Activated B cell treated with CpG ODN at 0.5 μM for 24 hours (primary cell): Measurements from ENCODE around the gene BHLHE40. TPM values are rescaled to one million over a fixed set of nuclear protein-coding genes. Genes with fewer than 3 reads are reported as not detected.

Experiments
- ATAC-seq: fragments of 200-7000 bp; cut with Tn5 transposase; one replicate; pipeline ENCODE4 v1.10.0; 2021; ENCODE audit warnings: low read depth, mild to moderate bottlenecking, moderate library complexity
- CTCF ChIA-PET: fragments of 350-600 bp; sonication (Branson Sonifier 250); formaldehyde crosslinking; loops from one replicate; lab custom pipeline; 2021; ENCODE audit warnings: antibody characterized with exemption; lab: Charles Lee
- POLR2A ChIA-PET: fragments of 350-600 bp; sonication (Branson Sonifier 250); formaldehyde crosslinking; loops from one replicate; lab custom pipeline; 2021; ENCODE audit warnings: antibody characterized with exemption; lab: Charles Lee
- DNase-seq: peaks from one replicate; pipeline ENCODE4 v3.0.0; 2022
- H3K27ac Mint-ChIP-seq: one replicate; pipeline ENCODE4 v1.8.0; 2020; ENCODE audit warnings: mixed read lengths
- H3K27me3 Mint-ChIP-seq: one replicate; pipeline ENCODE4 v1.8.0; 2021; ENCODE audit warnings: mixed read lengths
- H3K36me3 Mint-ChIP-seq: one replicate; pipeline ENCODE4 v1.8.0; 2021; ENCODE audit warnings: low read depth, mixed read lengths
- H3K4me1 Mint-ChIP-seq: one replicate; pipeline ENCODE4 v1.8.0; 2021; ENCODE audit warnings: mixed read lengths
- H3K4me3 Mint-ChIP-seq: one replicate; pipeline ENCODE4 v1.8.0; 2020; ENCODE audit warnings: mild to moderate bottlenecking, mixed read lengths
- H3K9me3 Mint-ChIP-seq: one replicate; pipeline ENCODE4 v1.8.0; 2020; ENCODE audit warnings: mixed read lengths
- intact Hi-C: fragments of 100-400 bp; cut with micrococcal nuclease; formaldehyde crosslinking; loops from one replicate; pipeline ENCODE4 v1.15.1; 2024
- total RNA-seq: library from RNA; stranded (reverse); gene quantifications from 2 replicates; pipeline ENCODE4 v1.2.3, GENCODE V29; 2022
- TF ChIP-seq, protein P1 (sequence below): fragments of 200-600 bp; IDR thresholded peaks from one replicate; pipeline ENCODE4 v1.8.0; 2022; ENCODE audit warnings: antibody characterized with exemption, mild to moderate bottlenecking

The BHLHE40 gene
- total RNA-seq, 1 donor from 2014 or later: 41.5 TPM

- no peak overlapping the region for H3K27ac Mint-ChIP-seq
- H3K9me3 Mint-ChIP-seq: no peaks in the 10 kb centered on the region
- no peaks in the 10 kb centered on the region for H3K36me3 Mint-ChIP-seq
- no peak for ATAC-seq
- DNase-seq: no peak
- ChIA-PET POLR2A (interaction anchor here (1.8 to 2.5 kb wide), 2 partner anchors 12 to 16 kb away, joined by 7 to 11 read pairs; no protein-coding TSS in a partner anchor), CTCF (no interaction called here)
- H3K27me3 Mint-ChIP-seq: no peaks in the 10 kb centered on the region
- no peak overlapping the region for H3K4me3 Mint-ChIP-seq
- peaks cover 17% of the 10 kb centered on the region for H3K4me1 Mint-ChIP-seq
- intact Hi-C loops: no loop called here
- TF ChIP-seq, protein P1, sequence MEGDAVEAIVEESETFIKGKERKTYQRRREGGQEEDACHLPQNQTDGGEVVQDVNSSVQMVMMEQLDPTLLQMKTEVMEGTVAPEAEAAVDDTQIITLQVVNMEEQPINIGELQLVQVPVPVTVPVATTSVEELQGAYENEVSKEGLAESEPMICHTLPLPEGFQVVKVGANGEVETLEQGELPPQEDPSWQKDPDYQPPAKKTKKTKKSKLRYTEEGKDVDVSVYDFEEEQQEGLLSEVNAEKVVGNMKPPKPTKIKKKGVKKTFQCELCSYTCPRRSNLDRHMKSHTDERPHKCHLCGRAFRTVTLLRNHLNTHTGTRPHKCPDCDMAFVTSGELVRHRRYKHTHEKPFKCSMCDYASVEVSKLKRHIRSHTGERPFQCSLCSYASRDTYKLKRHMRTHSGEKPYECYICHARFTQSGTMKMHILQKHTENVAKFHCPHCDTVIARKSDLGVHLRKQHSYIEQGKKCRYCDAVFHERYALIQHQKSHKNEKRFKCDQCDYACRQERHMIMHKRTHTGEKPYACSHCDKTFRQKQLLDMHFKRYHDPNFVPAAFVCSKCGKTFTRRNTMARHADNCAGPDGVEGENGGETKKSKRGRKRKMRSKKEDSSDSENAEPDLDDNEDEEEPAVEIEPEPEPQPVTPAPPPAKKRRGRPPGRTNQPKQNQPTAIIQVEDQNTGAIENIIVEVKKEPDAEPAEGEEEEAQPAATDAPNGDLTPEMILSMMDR: no peak
These were observed 16.3 kb downstream of the BHLHE40 start for GRCh38 chr3:4995500-4996053.

GRCh38 chr3:4996223-4996765 lies 17.1 kb downstream of the BHLHE40 start:
- ChIA-PET CTCF (no interaction called here), POLR2A (interaction anchor here (0.9 kb wide), 1 partner anchor 18 kb away, joined by 3 read pairs; no protein-coding TSS in a partner anchor)
- H3K27ac Mint-ChIP-seq: no peak overlapping the region

GRCh38 chr3:4996771-4997291 lies 17.6 kb downstream of the BHLHE40 start:
- DNase-seq (no peak), ATAC-seq (no peak)
- Mint-ChIP-seq H3K4me3 (no peak overlapping the region), H3K27ac (no peak overlapping the region), H3K9me3 (no peaks in the 10 kb centered on the region), H3K4me1 (peaks cover 17% of the 10 kb centered on the region), H3K27me3 (no peaks in the 10 kb centered on the region), H3K36me3 (no peaks in the 10 kb centered on the region)
- intact Hi-C loops: no loop called here
- TF ChIP-seq, protein P1: no peak
- CTCF ChIA-PET: no interaction called here
- POLR2A ChIA-PET: interaction anchor here (0.9 kb wide), 1 partner anchor 18 kb away, joined by 3 read pairs; no protein-coding TSS in a partner anchor

More at GRCh38 chr3:4996223-4996765, 17.1 kb downstream of the BHLHE40 start:
- TF ChIP-seq, protein P1: no peak
- intact Hi-C loops: no loop called here
- Mint-ChIP-seq H3K4me1 (peaks cover 17% of the 10 kb centered on the region), H3K4me3 (no peak overlapping the region), H3K36me3 (no peaks in the 10 kb centered on the region), H3K27me3 (no peaks in the 10 kb centered on the region), H3K9me3 (no peaks in the 10 kb centered on the region)
- DNase-seq: no peak
- no peak for ATAC-seq

- Mint-ChIP-seq H3K9me3 (no peaks in the 10 kb centered on the region), H3K36me3 (no peaks in the 10 kb centered on the region), H3K4me3 (no peak overlapping the region), H3K27ac (no peak overlapping the region), H3K4me1 (peaks cover 17% of the 10 kb centered on the region), H3K27me3 (no peaks in the 10 kb centered on the region)
- intact Hi-C loops: no loop called here
- no peak for DNase-seq
- CTCF ChIA-PET: no interaction called here
- ATAC-seq: no peak
- POLR2A ChIA-PET: interaction anchor here (1.2 to 2.4 kb wide), 2 partner anchors 10 to 13 kb away, joined by 3 to 9 read pairs; no protein-coding TSS in a partner anchor
- TF ChIP-seq, protein P1: no peak
These were observed 18.7 kb downstream of the BHLHE40 start for GRCh38 chr3:4997946-4998345.

GRCh38 chr3:4999531-5000184 lies 20.4 kb downstream of the BHLHE40 start:
- H3K27me3 Mint-ChIP-seq: no peaks in the 10 kb centered on the region
- ChIA-PET POLR2A (interaction anchor here (1.0 to 3.3 kb wide), 3 partner anchors 12 to 27 kb away, joined by 9 to 16 read pairs (median 9); no protein-coding TSS in a partner anchor), CTCF (interaction anchor here (1.0 to 1.9 kb wide), 2 partner anchors 11 to 288 kb away, joined by 3 to 4 read pairs; no protein-coding TSS in a partner anchor)
- no peak overlapping the region for H3K27ac Mint-ChIP-seq
- H3K4me1 Mint-ChIP-seq: peaks cover 13% of the 10 kb centered on the region
- intact Hi-C loops: no loop called here
- no peak for ATAC-seq
- H3K36me3 Mint-ChIP-seq: no peaks in the 10 kb centered on the region
- no peak overlapping the region for H3K4me3 Mint-ChIP-seq
- TF ChIP-seq, protein P1: no peak
- DNase-seq: no peak
- H3K9me3 Mint-ChIP-seq: no peaks in the 10 kb centered on the region
